Erythroblast (primary cell): Measurements from ENCODE around the gene GBX2.

ENCODE experiments used
- DNase-seq, 2 experiments: peaks; one replicate each; lab custom pipeline; 2025; lab: John Stamatoyannopoulos, UW
- GATA1 ChIP-seq: IDR thresholded peaks from 2 replicates; pipeline ENCODE4 v1.6.1; 2011; ENCODE audit warnings: low read depth, mild to moderate bottlenecking, control low read depth, low read length, moderate library complexity
- POLR2A ChIP-seq: IDR thresholded peaks from 2 replicates; pipeline ENCODE4 v1.6.1; 2011; ENCODE audit warnings: mild to moderate bottlenecking, low read length

The GBX2 gene

DNA sequence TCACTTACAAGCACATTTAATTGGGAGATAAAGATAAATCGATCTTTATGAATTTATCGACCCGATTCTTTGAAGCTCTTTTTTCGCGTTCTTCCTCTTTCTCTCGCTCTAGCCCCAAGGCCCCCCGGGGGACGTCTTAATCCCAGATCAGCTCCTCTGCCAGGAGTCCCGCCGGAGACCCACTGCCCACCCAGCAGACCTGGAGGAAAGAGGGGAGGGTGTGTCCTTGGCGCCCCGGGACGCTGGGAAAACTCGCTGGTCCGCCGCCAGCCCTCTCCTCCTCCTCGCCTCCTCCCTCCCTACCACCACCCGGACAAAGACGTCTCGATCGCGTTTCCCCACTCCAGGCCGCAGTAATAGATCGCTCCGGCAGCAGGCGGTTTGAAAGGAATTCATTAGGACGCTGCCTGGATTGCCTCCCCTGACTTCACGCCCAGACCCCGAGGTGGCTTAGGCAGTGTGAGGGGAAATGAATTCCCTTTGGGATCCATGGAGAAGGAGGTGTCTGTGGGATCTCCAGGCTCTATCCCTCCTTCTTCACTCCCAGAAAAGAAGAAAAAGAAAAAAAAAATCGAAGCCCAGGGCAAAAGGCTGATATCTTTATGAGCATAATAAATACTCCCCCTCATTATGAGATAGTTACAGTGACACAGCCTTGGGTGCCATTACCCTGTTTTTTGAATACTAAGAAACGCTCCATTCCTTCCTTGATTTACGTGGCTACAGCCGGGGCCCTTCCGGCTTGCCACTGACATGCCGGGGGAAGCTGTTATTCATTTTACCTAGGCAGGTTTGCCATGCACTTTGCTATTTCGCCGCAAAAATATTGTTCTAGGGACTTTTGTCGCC is 1.8 kb upstream of the GBX2 start:
- no peak for DNase-seq
- TF ChIP-seq POLR2A = no peak
- no peak for TF ChIP-seq GATA1

DNA sequence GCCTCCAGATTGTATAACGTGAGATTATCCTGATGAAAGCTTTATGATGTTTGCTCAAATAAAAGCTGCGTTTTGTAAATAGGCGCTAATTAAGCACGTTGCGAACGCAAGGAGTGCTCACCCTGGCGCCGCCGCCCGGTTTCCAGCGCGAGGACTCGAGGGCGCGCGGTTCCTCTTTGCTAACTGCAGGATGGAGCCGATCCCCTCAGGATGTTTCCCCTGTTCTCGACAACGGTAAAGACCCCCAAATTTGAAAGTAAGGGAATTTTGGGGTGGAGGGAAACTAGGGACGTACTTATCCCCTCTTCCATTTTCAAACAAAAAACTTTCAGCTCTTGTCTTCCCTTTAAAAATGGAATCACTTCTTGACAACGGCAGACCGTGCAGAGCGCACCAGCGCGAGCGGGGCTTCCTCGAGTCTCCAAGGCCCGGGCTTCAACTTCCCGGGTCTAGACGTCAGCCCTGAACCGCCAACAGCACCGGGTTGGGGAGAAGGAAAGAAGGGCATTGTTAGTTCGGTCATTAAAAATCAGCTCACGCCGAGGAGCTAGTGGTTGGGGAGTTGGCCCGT is 1.1 kb upstream of the GBX2 start:
- no peak for DNase-seq
- TF ChIP-seq GATA1 = no peak
- no peak for TF ChIP-seq POLR2A

DNA sequence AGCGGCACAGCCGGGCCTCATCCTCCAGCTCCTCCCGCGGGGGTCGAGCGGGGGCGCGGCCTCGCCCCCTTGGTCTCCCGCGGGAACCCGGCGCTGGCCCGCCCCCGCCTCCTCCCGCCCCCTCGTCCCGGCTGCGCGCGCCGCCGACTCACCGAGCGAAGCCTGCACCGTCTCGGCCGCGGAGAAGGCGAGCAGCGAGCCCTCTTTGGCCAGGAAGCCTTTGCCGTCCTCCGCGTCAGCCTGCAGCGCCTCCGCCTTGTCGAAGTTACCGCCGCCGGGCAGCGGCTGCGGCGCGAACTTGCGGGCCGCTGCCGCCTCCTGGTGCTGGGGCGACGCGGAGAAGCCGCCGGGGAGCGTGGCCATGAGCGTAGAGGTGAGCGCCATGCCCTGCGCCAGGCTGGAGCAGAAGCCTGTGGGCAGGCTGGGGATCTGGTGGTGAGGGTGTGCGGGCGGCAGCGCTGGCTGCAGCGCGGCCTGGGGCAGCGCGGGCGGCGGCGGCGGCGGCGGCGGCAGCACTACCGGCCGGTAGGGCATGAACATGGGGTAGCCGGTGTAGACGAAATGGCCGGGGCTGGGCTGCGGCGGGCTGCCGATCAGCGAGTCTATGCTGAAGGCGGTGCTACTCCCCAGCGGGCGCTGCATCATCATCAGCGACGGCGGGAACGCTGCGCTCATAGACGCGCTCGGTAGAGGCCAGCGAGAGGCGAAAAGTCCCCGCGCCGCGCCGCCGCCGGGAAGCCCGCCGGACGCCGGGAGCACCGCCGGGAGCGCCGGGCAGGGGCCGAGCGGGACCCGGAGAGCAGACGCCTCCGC is 683 bp downstream of the GBX2 start:
- DNase-seq = peak; percentile 28 to 36
- no peak for TF ChIP-seq GATA1
- TF ChIP-seq POLR2A = no peak

DNA sequence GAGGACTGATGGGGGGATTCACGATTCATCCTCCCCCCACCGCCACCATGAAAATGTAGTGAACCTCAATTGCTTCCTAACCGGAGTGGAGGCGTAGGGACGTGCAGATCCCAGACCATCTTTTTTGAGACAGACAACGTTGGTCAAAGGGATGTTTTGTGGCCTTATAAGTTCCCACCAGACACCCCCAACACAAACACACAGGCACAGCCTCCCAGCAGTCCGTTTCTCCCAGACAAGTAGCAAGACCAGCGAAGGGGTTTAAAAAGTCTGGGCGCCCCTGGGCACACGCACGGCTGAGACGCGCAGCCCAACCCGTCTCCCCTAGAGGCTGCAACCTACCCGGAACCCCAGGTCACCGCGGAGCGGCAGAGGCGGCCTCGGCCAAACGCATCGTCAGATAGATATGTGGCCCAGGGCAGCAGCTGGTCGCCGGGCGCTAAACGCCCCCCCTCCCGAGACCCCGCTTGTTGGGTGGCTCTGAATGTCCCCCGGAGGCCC is 1.3 kb downstream of the GBX2 start:
- TF ChIP-seq GATA1 (no peak), POLR2A (no peak)
- no peak for DNase-seq

DNA sequence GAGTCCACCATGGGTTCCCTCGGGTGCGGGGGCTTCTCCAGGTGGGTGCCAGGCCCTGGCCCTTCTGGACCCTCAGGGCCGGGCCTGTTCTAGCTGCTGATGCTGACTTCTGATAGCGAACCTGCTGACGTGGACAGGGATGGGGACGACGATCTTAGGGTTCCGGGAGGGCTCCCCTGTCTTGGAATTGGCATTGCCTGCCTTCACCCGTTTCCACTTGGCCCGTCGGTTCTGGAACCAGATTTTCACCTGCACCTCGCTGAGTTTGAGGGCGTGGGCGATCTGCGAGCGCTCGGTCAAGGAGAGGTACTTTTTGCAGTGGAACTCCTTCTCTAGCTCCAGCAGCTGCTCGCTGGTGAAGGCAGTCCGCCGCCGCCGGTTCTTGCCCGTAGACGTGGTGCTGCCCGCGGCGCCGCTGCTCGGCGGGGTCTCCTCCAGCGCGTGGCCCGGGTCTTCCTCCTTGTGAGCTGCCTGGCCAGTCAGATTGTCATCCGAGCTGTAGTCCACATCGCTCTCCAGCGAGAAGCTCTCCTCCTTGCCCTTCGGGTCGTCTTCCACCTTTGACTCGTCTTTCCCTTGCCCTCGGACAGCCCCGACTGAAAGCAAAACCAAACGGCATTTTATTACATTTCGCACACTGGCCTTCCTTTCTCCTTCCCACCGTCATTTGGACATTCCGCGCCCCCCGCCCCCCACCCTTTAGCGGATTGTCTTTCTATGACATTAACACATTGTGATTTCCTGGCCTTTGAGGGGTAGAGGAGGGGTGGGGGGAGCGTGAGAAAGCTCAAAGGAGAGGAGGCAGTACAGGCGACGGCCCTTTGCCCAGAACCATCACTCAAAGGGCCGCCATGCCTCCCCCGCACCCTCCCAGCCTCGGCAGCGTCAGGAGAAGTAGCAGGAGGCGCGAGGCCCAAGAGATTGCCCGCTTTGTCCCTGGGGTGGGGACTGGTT is 2.1 kb downstream of the GBX2 start:
- TF ChIP-seq GATA1 (no peak), POLR2A (no peak)
- DNase-seq = no peak

DNA sequence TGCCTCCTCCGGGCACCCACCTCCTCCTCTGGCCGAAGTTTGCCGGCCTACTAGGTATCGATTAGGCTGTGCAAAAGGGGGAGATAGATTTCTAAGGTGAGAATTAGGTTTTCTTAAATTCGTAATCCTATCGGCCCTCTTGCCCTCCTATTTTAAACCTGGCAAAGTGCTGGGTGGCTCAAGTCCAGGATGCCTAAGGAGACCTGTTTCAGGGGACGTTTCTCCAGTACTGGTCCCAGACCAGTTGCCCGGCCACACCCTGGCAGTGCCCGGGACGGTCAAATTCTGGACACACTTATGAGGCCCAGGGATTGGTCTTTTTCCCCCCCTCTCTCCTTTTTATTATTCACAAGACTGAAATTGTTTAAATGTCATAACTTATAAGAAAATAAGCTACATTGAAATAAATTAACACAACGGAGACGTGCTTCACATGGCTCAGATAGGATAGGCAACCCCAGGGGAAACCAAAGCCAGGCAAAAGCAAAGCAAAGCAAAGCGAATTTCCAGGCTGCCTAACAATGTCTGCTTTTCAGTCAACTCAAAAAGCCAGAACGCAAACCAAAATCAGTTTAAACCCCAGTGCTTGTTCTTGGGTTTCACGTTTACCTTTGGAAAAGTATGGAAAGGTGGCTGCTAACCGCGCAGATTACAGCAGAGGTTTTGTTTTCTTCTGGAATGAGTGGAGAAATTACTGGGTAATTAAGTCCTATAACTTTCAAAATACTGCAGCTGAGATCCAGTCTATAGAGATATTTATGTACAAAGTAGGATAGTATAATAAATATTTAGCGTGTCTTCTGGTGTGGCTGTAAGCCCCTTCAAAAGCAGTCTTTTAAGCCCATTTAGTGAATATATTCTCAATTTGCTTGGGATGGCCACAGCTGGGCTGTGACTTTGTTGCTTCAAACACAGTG is 3.0 kb downstream of the GBX2 start:
- TF ChIP-seq GATA1 (no peak), POLR2A (no peak)
- DNase-seq = no peak

DNA sequence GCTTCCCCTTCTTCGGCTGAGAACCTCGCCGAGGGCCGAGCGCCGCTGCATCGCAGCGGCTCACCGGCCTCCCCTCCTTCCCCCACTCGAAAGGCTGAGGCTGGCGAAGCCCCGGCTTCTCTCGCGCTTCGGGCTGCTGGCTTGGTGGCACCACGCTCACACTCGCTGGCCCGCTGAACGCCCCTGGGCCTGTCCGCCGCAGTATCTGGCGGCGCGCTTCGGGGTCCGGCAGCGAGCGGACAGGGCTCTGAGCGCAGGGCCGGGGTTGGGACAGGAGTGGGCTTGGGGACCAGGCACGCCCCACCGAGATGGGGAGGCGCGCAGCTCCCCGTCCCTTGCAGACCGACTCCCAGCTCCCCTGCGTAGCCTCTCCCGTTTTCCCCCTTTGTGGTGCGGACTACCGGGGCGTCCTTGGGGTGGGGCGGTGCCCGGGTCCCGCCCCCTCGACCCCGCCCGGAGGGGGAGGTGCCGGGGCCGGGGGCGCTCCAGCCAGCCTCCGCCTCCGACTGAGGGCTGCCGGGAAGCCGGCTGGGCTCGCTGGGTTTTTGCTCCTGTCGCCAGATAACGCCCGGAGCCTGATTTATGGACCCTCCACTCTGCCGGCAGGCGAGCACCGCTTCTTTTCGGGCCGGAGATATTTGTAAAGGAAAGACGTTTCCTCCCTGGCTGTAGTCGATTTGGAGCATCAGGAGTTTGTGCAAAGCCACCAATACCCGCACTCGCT is 3.8 kb downstream of the GBX2 start:
- TF ChIP-seq POLR2A (no peak), GATA1 (no peak)
- no peak for DNase-seq

DNA sequence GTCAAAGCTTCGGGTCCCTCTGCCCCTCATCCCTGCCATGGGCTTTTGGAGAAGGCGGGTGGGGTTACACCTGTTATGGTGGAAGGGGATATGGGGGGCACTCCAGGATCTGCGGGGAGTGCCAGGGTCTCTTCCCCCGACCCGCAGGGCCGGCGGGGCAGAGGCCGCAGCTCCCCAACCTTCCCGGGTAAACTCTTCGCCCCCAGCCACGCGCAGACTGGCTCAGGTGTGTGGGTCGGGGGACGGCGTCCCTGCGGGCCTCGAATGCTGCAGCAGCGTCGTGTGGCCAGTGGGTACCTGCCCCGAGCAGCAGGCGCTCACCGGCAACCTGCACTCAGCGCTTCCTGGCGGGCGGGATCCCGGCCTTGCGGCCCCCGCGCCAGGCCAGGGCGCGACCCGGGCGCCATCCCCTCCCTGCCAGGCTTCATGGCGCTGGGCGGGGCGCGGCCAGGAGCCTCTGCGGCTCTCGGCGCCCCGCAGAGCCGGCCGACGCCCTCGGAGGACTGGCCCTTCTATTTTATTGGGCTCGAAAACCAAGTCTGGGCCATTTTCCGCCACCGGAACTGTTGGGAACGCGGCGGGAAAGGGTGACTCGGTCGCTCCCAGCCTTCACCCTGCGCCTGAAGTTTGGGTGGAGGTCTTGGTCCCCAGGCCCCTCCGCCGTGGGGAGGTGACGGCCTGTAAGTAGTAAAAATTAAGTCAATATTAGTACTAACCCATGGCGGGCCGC is 4.5 kb downstream of the GBX2 start:
- DNase-seq = no peak
- TF ChIP-seq GATA1 (no peak), POLR2A (no peak)

DNA sequence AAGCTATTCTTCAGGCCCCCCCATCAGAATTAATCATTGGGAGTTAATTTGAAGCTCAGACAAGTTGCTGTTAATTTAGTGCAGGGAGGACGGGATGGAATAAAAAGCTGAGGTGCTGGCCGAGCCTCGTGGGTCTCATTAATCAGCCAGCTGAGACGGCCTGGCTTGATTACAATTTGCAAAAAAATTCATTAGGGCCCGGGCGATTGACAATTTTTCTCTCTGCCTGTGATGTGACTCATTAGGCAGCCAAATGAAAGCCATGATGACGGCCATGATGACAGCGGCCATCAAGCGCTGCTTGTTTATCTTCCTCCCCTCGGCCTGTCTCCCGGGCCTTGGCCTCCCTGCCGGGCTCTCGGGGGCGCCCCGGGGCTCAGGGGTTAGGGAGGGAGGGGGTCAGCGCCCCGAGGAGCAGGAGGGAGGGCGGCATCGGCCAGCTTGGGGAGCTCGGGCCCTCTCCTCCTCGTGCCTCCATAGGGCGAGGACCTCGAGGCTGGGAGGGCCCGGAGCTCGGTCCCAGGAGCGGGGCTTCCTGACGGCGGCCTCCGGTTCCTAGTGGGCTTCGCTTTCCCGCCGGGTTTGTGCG is 5.2 kb downstream of the GBX2 start:
- no peak for DNase-seq
- no peak for TF ChIP-seq GATA1
- no peak for TF ChIP-seq POLR2A

DNA sequence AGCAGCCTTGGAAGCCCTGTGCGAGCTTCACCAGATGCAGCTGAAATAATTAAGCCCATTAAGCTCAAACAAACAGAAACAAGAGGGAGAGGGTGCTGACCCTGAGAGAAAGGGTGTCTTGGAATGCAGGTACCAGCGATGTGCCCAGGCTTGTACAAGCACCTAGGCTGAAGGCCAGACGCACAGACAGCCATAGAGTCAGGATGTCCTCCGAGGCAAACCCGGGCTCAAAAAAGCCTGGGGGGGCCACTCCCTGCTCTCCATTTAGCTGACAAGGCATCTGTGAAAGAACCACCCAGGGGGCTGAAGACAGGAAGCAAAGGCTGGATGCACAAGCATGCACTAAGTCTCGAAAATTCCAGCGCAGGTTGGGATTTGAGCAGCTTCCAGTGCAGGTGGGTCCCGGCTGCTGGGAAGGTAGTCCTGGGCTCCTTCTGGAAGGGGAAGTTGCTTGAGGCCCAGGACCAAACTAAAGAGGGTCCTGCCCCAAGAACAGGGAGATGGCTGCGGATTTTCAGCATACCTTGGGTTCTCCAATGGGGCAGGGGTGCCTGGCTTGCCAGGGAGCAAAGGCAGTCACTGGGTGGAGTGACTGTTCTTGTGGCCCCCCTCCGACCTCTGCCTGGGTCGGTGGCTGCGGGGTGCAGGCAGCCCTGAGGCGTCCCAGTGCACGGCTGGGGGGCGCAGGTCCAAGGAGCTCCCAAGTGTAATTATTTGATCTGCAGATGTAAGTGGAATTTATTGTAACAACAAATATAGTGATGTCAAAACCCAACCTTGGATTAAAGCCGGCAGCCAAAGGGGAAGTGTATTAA is 5.9 kb downstream of the GBX2 start:
- TF ChIP-seq POLR2A = no peak
- no peak for TF ChIP-seq GATA1
- no peak for DNase-seq
